Heart left ventricle (tissue), 16 donors: ENCODE results near the gene HIGD1C. TPM values are rescaled to one million over a fixed set of nuclear protein-coding genes. Genes with fewer than 3 reads are reported as not detected.

Experiments
- ATAC-seq, 4 donors: fragments of 200-7000 bp; cut with Tn5 transposase; one replicate each; pipeline ENCODE4 v1.9.1; 2020 to 2022; ENCODE audit warnings: moderate library complexity in 4 of 4, mild to moderate bottlenecking in 3 of 4, moderate number of reproducible peaks in 1 of 4
- DNase-seq, 5 donors: peaks; one replicate each; pipeline ENCODE4 v3.0.0-alpha.2; 2020
- H3K27ac ChIP-seq, 12 donors: fragments of 200-600 bp; sonication (generic) in 4 of 12; one replicate each; pipeline versions ENCODE4 v1.5.0 to v1.8.0; 2016 to 2022; ENCODE audit warnings: mild to moderate bottlenecking in 2 of 12
- H3K27me3 ChIP-seq, 9 donors: fragments of 200-600 bp; sonication (generic) in 2 of 9; one replicate each; pipeline versions ENCODE4 v1.5.1 to v1.8.0; 2016 to 2022; ENCODE audit warnings: mild to moderate bottlenecking in 3 of 9
- H3K36me3 ChIP-seq, 9 donors: fragments of 200-600 bp; sonication (generic) in 2 of 9; one replicate each; pipeline versions ENCODE4 v1.5.0 to v1.8.0; 2018 to 2022; ENCODE audit warnings: mild to moderate bottlenecking in 2 of 9
- H3K4me1 ChIP-seq, 12 donors: fragments of 200-600 bp; sonication (generic) in 4 of 12; one replicate each; pipeline versions ENCODE4 v1.5.0 to v1.8.0; 2016 to 2022; ENCODE audit warnings: mild to moderate bottlenecking in 3 of 12
- H3K4me3 ChIP-seq, 12 donors: fragments of 200-600 bp; sonication (generic) in 4 of 12; one replicate each; pipeline versions ENCODE4 v1.5.0 to v1.8.0; 2017 to 2022; ENCODE audit warnings: mild to moderate bottlenecking in 9 of 12, moderate library complexity in 4 of 12
- H3K9me3 ChIP-seq, 12 donors: fragments of 200-600 bp; sonication (generic) in 4 of 12; one replicate each; pipeline versions ENCODE4 v1.5.0 to v1.8.0; 2016 to 2022; ENCODE audit warnings: mild to moderate bottlenecking in 1 of 12
- CTCF ChIP-seq, 12 donors: fragments of 200-600 bp; sonication (generic) in 4 of 12; IDR thresholded peaks; one replicate each; pipeline versions ENCODE4 v1.5.0 to v1.8.0; 2018 to 2022; ENCODE audit warnings: antibody characterized with exemption in 12 of 12, mild to moderate bottlenecking in 5 of 12
- POLR2A ChIP-seq, 2 donors: fragments of 450-650 bp; IDR thresholded peaks; one replicate each; pipeline ENCODE4 v1.6.1; 2017; ENCODE audit warnings: antibody characterized with exemption in 2 of 2, mild to moderate bottlenecking in 2 of 2, moderate library complexity in 2 of 2
- WGBS, 4 donors: extraction: QIAGEN DNeasy Blood & Tissue Kit in 2 of 4; methylation state at CpG; one replicate each; pipeline versions ENCODE4 v1.1.5 to v1.1.7; 2013 to 2018; 5-methylcytosine and 5-hydroxymethylcytosine counted together
- intact Hi-C, 10 donors: fragments of 100-400 bp; cut with DNase I; formaldehyde crosslinking; loops; one replicate each; pipeline versions ENCODE4 v1.11.1 to v1.14.2; 2022
- polyA plus RNA-seq, 2 donors: library from polyadenylated mRNA; stranded (reverse); fragments of 200-250 nt; gene quantifications; one replicate each; pipeline ENCODE4 v1.2.3, GENCODE V29; 2013
- total RNA-seq, 9 donors: library from RNA; depleted of rRNA in 2 of 9; stranded (reverse); fragments of >200 nt in 2 of 9; fragmentation: NEBNext Ultra II Directional in 3 of 9; extraction: Animal tissue kit (Norgen Biotek cat#: 25700) in 3 of 9; gene quantifications; one replicate each; pipeline versions ENCODE4 v1.1.0 to v1.2.4, GENCODE V29; 2016 to 2023
- donor health status: ischemic (EF 13 %, LVEDD 7.1; RV severe dilation, severe dysfunction).
- donor health status: healthy with polysubstance abuse.
- donor health status: DM: no; HTN: yes; CAD: no.
- donor health status: DM: no; HTN: no; CAD: no.
- donor health status: ischemic (EF 25% LVEDD 6.9; RV normal size, moderate dysfunction).
- donor health status: ischemic (EF 25% LVEDD 5.7; RV mildly dilated, moderate dysfunction).
- donor health status: healthy.
- donor health status: DM: yes; HTN: yes; CAD: no.
- donor health status: ischemic (EF 35%, LVEDD 5.7; RV mildly dilated, moderate dysfunction).
- donor health status: nonischemic (EF 11% LVEDD 7.7; RV severe dilation, severe dysfunction).
- donor health status: DM: yes; HTN: yes; CAD: no.
- donor health status: PGD.
- donor health status: ischemic (EF 29% LVEDD 5.4; RV normal size, mild dysfunction).
- donor health status: nonischemic (EF 23%, LVEDD 6.1; RV moderate dilation, normal function).

HIGD1C gene
- total and polyA plus RNA-seq, 11 donors, result not detected

GRCh38 chr12:50936821-50937530, 15.4 kb upstream of the HIGD1C start:
- no peaks in the 10 kb centered on the region for H3K27me3 ChIP-seq
- DNase-seq, result no peak
- TF ChIP-seq CTCF (IDR thresholded peaks at IDR 0.05) (no peak), POLR2A (IDR thresholded peaks at IDR 0.05) (no peak)
- no peak overlapping the region for H3K4me3 ChIP-seq
- H3K36me3 ChIP-seq, result peaks cover 0 to 13% (median 6%) of the 10 kb centered on the region in 9 donors
- no peak for ATAC-seq
- H3K27ac ChIP-seq, result no peak overlapping the region
- 88 to 92% (median 91%) methylated on average over 9 of the region's 9 CpGs for WGBS, 4 donors
- H3K4me1 ChIP-seq, result peaks cover 0 to 48% (median 20%) of the 10 kb centered on the region in 12 donors
- peaks cover 0 to 5% (median 0%) of the 10 kb centered on the region in 12 donors for H3K9me3 ChIP-seq
- intact Hi-C loops, result loop anchor here in 1 of 10 donors (10.0 kb wide), 1 partner anchor 78 kb away; no protein-coding TSS in a partner anchor

DNA sequence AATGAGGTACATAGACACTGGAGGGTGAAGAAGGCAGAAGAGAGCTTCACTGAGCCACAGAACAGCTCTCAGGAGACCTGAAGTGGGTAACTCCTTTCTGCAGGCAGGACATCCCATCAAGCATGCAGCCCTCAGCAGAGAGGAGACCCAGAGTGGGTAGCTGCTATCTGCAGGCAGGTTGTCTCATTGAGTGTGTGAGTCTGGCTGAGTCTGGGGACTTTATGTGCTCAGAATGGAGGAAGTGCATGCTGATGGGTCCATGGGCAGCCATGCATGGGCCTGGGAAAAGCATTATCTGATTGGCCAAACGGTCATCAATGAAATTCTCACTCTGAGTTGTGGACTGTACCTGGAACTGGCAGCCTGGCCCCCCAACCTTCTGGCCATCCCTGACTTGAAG, 14.7 kb upstream of the HIGD1C start:
- Histone ChIP-seq H3K9me3 (peaks cover 0 to 5% (median 0%) of the 10 kb centered on the region in 12 donors), H3K4me3 (no peak overlapping the region), H3K4me1 (peaks cover 0 to 43% (median 19%) of the 10 kb centered on the region in 12 donors), H3K27me3 (no peaks in the 10 kb centered on the region), H3K36me3 (peaks cover 0 to 9% (median 0%) of the 10 kb centered on the region in 9 donors), H3K27ac (no peak overlapping the region)
- TF ChIP-seq CTCF (IDR thresholded peaks at IDR 0.05), result no peak
- no peak for TF ChIP-seq POLR2A (IDR thresholded peaks at IDR 0.05)
- 88 to 100% (median 94%) methylated on average over 1 of the region's 1 CpG for WGBS, 4 donors
- ATAC-seq (no peak), DNase-seq (no peak)
- intact Hi-C loops, result loop anchor here in 1 of 10 donors (10.0 kb wide), 1 partner anchor 77 kb away; no protein-coding TSS in a partner anchor

GRCh38 chr12:50947933-50948626, 4.3 kb upstream of the HIGD1C start:
- intact Hi-C loops, result no loop called here
- 93 to 95% (median 94%) methylated on average over 3 of the region's 3 CpGs for WGBS, 4 donors
- no peak overlapping the region for H3K4me3 ChIP-seq
- no peak overlapping the region for H3K27ac ChIP-seq
- H3K9me3 ChIP-seq, result no peaks in the 10 kb centered on the region
- no peak for DNase-seq
- no peak for ATAC-seq
- no peaks in the 10 kb centered on the region for H3K27me3 ChIP-seq
- TF ChIP-seq POLR2A (IDR thresholded peaks at IDR 0.05) (no peak), CTCF (IDR thresholded peaks at IDR 0.05) (no peak)
- H3K4me1 ChIP-seq, result peaks cover 0 to 6% (median 0%) of the 10 kb centered on the region in 12 donors
- H3K36me3 ChIP-seq, result no peaks in the 10 kb centered on the region

GRCh38 chr12:50948798-50949197, 3.5 kb upstream of the HIGD1C start:
- Histone ChIP-seq H3K27ac (no peak overlapping the region), H3K27me3 (no peaks in the 10 kb centered on the region), H3K9me3 (no peaks in the 10 kb centered on the region), H3K4me1 (peaks cover 0 to 6% (median 0%) of the 10 kb centered on the region in 12 donors), H3K4me3 (no peak overlapping the region), H3K36me3 (peaks cover 0 to 3% (median 0%) of the 10 kb centered on the region in 9 donors)
- 57 to 79% (median 65%) methylated on average over 2 to 4 of the region's 4 CpGs for WGBS, 4 donors
- intact Hi-C loops, result no loop called here
- TF ChIP-seq POLR2A (IDR thresholded peaks at IDR 0.05), result no peak
- ATAC-seq (no peak), DNase-seq (no peak)
